Suppressor macrophage treated with lipopolysaccharide for 1 hour (primary cell): ENCODE results near the gene GALNT2.

Experiments
- DNase-seq, 3 donors: peaks; one replicate each; pipeline ENCODE4 v3.0.0-alpha.2; 2020 to 2022

The GALNT2 gene

GRCh38 chr1:230149751-230150584 lies 82.9 kb downstream of the GALNT2 start:
- DNase-seq, result peak; percentile 43 to 53 (median 51)

- no peak for DNase-seq
Observed at GRCh38 chr1:230150615-230151014, 83.6 kb downstream of the GALNT2 start.

- DNase-seq, result no peak
Observed at GRCh38 chr1:230151924-230152468, 85.0 kb downstream of the GALNT2 start.

- DNase-seq, result no peak
Observed at GRCh38 chr1:230152999-230153398, 86.0 kb downstream of the GALNT2 start.

- peak; percentile 73 to 87 (median 86) for DNase-seq
Observed at GRCh38 chr1:230153641-230154296, 86.7 kb downstream of the GALNT2 start.

- DNase-seq, result no peak
Observed at GRCh38 chr1:230155021-230155420, 88.0 kb downstream of the GALNT2 start.

- DNase-seq, result no peak
Observed at GRCh38 chr1:230156068-230156467, 89.0 kb downstream of the GALNT2 start.

- DNase-seq, result no peak
Observed at GRCh38 chr1:230156536-230156935, 89.5 kb downstream of the GALNT2 start.

- DNase-seq, result no peak
Observed at GRCh38 chr1:230157420-230158390, 90.7 kb downstream of the GALNT2 start.

GRCh38 chr1:230158415-230159291 lies 91.6 kb downstream of the GALNT2 start:
- DNase-seq, result no peak

- DNase-seq, result no peak
Observed at GRCh38 chr1:230159580-230159979, 92.5 kb downstream of the GALNT2 start.

GRCh38 chr1:230160957-230161771 lies 94.1 kb downstream of the GALNT2 start:
- peak; percentile 45 to 65 (median 63) for DNase-seq

- peak in 2 of 3 donors; percentile 44 to 57 for DNase-seq
Observed at GRCh38 chr1:230163205-230163604, 96.2 kb downstream of the GALNT2 start.

GRCh38 chr1:230163719-230164118 lies 96.7 kb downstream of the GALNT2 start:
- no peak for DNase-seq

GRCh38 chr1:230165536-230165935 lies 98.5 kb downstream of the GALNT2 start:
- no peak for DNase-seq

- no peak for DNase-seq
Observed at GRCh38 chr1:230166366-230167132, 99.5 kb downstream of the GALNT2 start.

GRCh38 chr1:230167419-230167852 lies 100.4 kb downstream of the GALNT2 start:
- DNase-seq, result peak; percentile 50 to 67 (median 52)

- peak; percentile 60 to 72 (median 69) for DNase-seq
Observed at GRCh38 chr1:230169454-230170152, 102.6 kb downstream of the GALNT2 start.

- DNase-seq, result no peak
Observed at GRCh38 chr1:230170153-230170547, 103.1 kb downstream of the GALNT2 start.
